Measurements from ENCODE around the gene PRTG. TPM values are rescaled to one million over a fixed set of nuclear protein-coding genes. Genes with fewer than 3 reads are reported as not detected.

PRTG gene
- total RNA-seq, 4 donors from 2014 or later = 2.1 to 12.8 (median 7.7) TPM

GRCh38 chr15:55710286-55710685 is 32.7 kb downstream of the PRTG start:
- H3K9me3 ChIP-seq = no peaks in the 10 kb centered on the region
- DNase-seq (ENCODE audit: low spot score in 2 of 2) = no peak
- H3K4me3 ChIP-seq = no peak overlapping the region
- no peaks in the 10 kb centered on the region for H3K36me3 ChIP-seq
- H3K27me3 ChIP-seq = no peaks in the 10 kb centered on the region
- H3K27ac ChIP-seq = no peak overlapping the region
- H3K4me1 ChIP-seq = no peaks in the 10 kb centered on the region
- TF ChIP-seq EP300 (IDR thresholded peaks at IDR 0.05) (no peak), POLR2A (IDR thresholded peaks at IDR 0.05) (no peak), CTCF (IDR thresholded peaks at IDR 0.05) (no peak)

DNA sequence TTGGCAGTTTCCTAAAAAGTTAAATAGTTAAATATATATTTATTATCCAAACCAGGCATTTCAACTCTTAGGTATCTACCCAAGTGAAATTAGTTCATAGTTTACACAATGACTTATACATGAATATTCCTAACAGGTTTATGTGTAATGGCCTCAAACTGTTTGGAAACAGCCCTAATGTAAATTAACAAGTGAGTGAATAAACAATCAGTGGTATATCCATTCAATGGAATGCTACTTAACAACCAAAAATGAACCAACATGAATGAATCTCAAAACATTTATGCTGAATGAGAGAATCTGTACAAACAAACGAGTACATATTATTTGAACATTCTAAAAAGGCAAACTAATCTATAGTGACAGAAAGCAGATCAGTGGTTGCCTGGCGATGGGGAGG is 33.5 kb downstream of the PRTG start:
- TF ChIP-seq POLR2A (IDR thresholded peaks at IDR 0.05) = no peak
- TF ChIP-seq CTCF (IDR thresholded peaks at IDR 0.05) = no peak
- no peak for TF ChIP-seq EP300 (IDR thresholded peaks at IDR 0.05)
- H3K4me3 ChIP-seq = no peak overlapping the region
- no peaks in the 10 kb centered on the region for H3K27me3 ChIP-seq
- H3K27ac ChIP-seq = no peak overlapping the region
- no peaks in the 10 kb centered on the region for H3K9me3 ChIP-seq
- no peak for DNase-seq (ENCODE audit: low spot score in 2 of 2)
- no peaks in the 10 kb centered on the region for H3K4me1 ChIP-seq
- 46 to 48% methylated on average over 2 of the region's 2 CpGs for WGBS, 2 donors
- no peaks in the 10 kb centered on the region for H3K36me3 ChIP-seq

GRCh38 chr15:55708720-55709119 is 34.2 kb downstream of the PRTG start:
- Histone ChIP-seq H3K36me3 (no peaks in the 10 kb centered on the region), H3K4me1 (no peaks in the 10 kb centered on the region), H3K27me3 (no peaks in the 10 kb centered on the region), H3K4me3 (no peak overlapping the region), H3K27ac (no peak overlapping the region), H3K9me3 (no peaks in the 10 kb centered on the region)
- 85 to 86% methylated on average over 8 of the region's 8 CpGs for WGBS, 2 donors
- TF ChIP-seq EP300 (IDR thresholded peaks at IDR 0.05) = no peak
- no peak for TF ChIP-seq CTCF (IDR thresholded peaks at IDR 0.05)
- TF ChIP-seq POLR2A (IDR thresholded peaks at IDR 0.05) = no peak
- no peak for DNase-seq (ENCODE audit: low spot score in 2 of 2)

DNA sequence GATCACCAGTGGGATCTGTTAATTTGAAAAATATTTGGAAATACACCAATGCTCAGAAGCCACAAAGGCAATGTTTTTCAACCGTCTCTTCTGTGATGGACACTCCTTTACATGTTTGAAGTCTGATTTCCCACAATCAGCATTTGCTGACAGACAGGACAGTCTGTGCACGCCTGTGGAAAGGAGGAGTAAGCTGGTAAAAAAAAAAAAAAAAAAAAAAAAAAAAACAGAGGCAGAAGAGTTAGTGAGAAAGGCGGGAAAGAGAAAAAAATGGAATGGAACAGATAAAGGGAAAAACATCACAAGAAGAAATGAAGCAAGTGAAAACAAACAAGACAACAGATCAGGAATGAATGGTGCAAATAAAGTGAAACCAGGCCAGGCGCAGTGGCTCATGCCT is 35.0 kb downstream of the PRTG start:
- TF ChIP-seq POLR2A (IDR thresholded peaks at IDR 0.05) (no peak), EP300 (IDR thresholded peaks at IDR 0.05) (no peak), CTCF (IDR thresholded peaks at IDR 0.05) (no peak)

DNA sequence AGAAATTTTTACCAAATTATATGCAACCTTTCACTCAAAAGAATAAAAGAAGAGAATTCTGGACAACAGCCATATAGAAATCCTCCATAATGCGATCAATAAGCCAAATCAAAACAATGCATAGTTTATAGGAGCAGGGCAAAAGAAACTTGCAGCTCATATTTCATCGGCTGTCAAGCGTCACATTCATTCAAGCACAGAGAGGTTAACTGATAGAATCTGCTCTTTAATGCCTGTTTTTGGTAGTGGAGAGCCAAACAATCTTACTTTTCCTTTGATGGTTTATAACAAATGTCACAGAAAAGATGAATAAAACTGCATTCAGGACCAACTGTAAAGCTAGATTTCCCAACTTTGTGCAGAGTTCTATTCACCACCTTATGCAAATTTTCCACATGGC is 35.4 kb downstream of the PRTG start:
- no peaks in the 10 kb centered on the region for H3K9me3 ChIP-seq
- H3K36me3 ChIP-seq = no peaks in the 10 kb centered on the region
- H3K4me3 ChIP-seq = no peak overlapping the region
- H3K27ac ChIP-seq = no peak overlapping the region
- WGBS, 2 donors = 57 to 63% methylated on average over 3 of the region's 3 CpGs
- H3K4me1 ChIP-seq = no peaks in the 10 kb centered on the region
- H3K27me3 ChIP-seq = no peaks in the 10 kb centered on the region
- TF ChIP-seq EP300 (IDR thresholded peaks at IDR 0.05) (no peak), POLR2A (IDR thresholded peaks at IDR 0.05) (no peak), CTCF (IDR thresholded peaks at IDR 0.05) (no peak)
- DNase-seq (ENCODE audit: low spot score in 2 of 2) = no peak

More for the DNA sequence above, 35.0 kb downstream of the PRTG start:
- Histone ChIP-seq H3K27ac (no peak overlapping the region), H3K9me3 (no peaks in the 10 kb centered on the region), H3K36me3 (no peaks in the 10 kb centered on the region), H3K4me3 (no peak overlapping the region), H3K4me1 (no peaks in the 10 kb centered on the region), H3K27me3 (no peaks in the 10 kb centered on the region)
- WGBS, 2 donors = 69 to 78% methylated on average over 4 of the region's 4 CpGs
- DNase-seq (ENCODE audit: low spot score in 2 of 2) = no peak
